Fibroblast of the aortic adventitia (primary cell): ENCODE measurements around the gene CAPN5. TPM values are rescaled to one million over a fixed set of nuclear protein-coding genes. Genes with fewer than 3 reads are reported as not detected.

ENCODE experiments used
- DNase-seq: peaks from one replicate; pipeline ENCODE4 v3.0.0-alpha.2; 2010; ENCODE audit warnings: low read depth
- H3K4me3 ChIP-seq: 2 replicates; pipeline ENCODE4 v1.5.1; 2011; ENCODE audit warnings: low read depth, mild to moderate bottlenecking, control low read depth, low read length, moderate library complexity
- CTCF ChIP-seq: IDR thresholded peaks from 2 replicates; pipeline ENCODE4 v1.5.1; 2011; ENCODE audit warnings: mild to moderate bottlenecking, low read length, control low read depth, inconsistent platforms; ENCODE audit not compliant: insufficient read depth
- total RNA-seq: library from RNA; depleted of rRNA; stranded (reverse); fragments of >200 nt; gene quantifications from 2 replicates; pipeline ENCODE4 v1.2.3, GENCODE V29; 2012; ENCODE audit warnings: low replicate concordance

The CAPN5 gene
- total RNA-seq, 1 donor: 31.0 TPM

- no peak for TF ChIP-seq CTCF
- no peak overlapping the region for H3K4me3 ChIP-seq
- DNase-seq: no peak
Measured at GRCh38 chr11:77155556-77156130, 88.9 kb downstream of the CAPN5 start.

GRCh38 chr11:77156396-77157195, 89.8 kb downstream of the CAPN5 start:
- TF ChIP-seq CTCF: no peak
- no peak for DNase-seq

GRCh38 chr11:77158041-77158695, 91.4 kb downstream of the CAPN5 start:
- DNase-seq: no peak

More at GRCh38 chr11:77156396-77157195, 89.8 kb downstream of the CAPN5 start:
- no peak overlapping the region for H3K4me3 ChIP-seq

GRCh38 chr11:77159219-77159936, 92.6 kb downstream of the CAPN5 start:
- no peak for DNase-seq
- no peak for TF ChIP-seq CTCF
- H3K4me3 ChIP-seq: no peak overlapping the region

More at GRCh38 chr11:77158041-77158695, 91.4 kb downstream of the CAPN5 start:
- H3K4me3 ChIP-seq: no peak overlapping the region
- no peak for TF ChIP-seq CTCF

GRCh38 chr11:77159937-77160495, 93.2 kb downstream of the CAPN5 start:
- H3K4me3 ChIP-seq: no peak overlapping the region
- TF ChIP-seq CTCF: no peak
- DNase-seq: no peak

GRCh38 chr11:77163271-77163670, 96.5 kb downstream of the CAPN5 start:
- no peak for DNase-seq
- H3K4me3 ChIP-seq: no peak overlapping the region
- TF ChIP-seq CTCF: no peak
